GM03348 (cell line): ENCODE data around the gene LILRA6.
A peak's percentile ranks its signal among the peaks of the same experiment; 100 is the strongest.

Experiments used
- DNase-seq: peaks from one replicate; pipeline ENCODE4 v3.0.0; 2012; ENCODE audit warnings: low spot score

LILRA6 gene

GRCh38 chr19:54188215-54188871 lies 54.2 kb downstream of the LILRA6 start:
- peak; percentile 61 for DNase-seq

- DNase-seq: no peak
Measured at GRCh38 chr19:54186934-54187381, 55.6 kb downstream of the LILRA6 start.
